GM18861 (cell line): ENCODE measurements around the gene HEATR3.
"Not testable (repeated sequence)": the region's sequence is repeated elsewhere in the genome, so short reads cannot be mapped to it uniquely, and the experiment has no call there.

ENCODE experiments used
- ATAC-seq: cut with Tn5 transposase; IDR thresholded peaks from one replicate; pipeline ENCODE4 v1.9.1; 2021; ENCODE audit not compliant: unreplicated experiment

The HEATR3 gene

DNA sequence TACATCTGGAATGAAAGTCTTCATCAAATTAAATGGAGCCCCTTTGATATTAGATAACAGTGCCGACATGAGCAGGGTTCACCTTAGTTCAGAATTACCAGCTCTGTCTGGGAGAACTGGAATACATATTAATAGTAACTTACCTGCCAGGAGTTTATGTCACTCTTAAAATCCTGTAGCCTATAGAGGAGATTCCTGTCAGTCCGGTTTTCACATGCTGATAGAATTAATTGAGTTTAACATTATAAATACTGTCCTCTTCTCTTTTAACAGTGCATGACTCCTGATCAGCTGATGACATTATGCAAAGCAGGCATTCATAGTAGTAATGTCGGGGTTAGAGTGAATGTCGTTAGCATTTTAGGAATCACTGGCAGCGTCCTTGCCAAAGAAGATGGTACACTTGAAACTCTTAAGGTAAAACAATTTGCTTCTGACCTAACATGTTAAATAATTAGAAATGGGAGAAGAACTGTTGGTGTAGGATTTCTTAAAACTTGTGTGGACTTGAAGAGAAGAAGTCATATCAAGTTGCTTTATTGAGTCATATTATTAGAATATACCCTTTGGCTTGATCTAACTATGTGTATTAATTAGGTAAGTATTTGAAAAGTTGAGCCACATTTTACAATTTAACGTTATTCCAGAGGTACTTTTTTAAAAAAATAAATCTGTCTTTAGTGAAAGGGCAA, 34.3 kb downstream of the HEATR3 start:
- ATAC-seq: no peak

DNA sequence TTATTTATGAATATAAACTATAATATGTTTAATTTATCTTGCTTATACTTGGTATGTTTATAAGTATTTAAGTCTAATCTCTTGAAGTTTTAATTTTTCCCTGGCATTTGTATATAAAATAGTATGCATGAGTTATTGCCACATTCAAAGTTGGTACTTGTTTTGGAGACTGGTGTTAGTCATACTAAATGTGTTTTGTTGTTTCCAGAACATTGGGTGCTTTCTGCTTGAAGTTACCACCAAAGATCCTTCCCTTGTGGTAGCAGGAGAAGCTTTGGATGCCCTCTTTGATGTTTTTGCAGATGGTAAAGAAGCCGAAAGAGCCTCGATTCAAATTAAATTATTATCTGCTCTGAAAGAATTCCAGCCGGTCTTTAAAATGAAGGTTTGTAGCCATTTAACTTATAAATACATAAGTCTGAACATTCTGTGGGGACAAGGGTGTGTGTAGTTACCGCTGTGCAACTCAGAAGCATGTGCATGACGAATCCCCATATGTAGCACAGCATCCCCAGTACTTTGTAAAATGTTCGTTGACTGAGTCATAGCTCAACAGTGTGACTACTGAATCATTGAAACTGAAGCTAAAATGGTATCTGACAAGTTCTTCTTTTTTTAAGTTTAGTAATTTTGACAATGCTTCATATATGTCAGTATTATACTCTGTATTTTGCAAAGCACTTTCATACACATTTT, 36.4 kb downstream of the HEATR3 start:
- ATAC-seq: peak; percentile 67

DNA sequence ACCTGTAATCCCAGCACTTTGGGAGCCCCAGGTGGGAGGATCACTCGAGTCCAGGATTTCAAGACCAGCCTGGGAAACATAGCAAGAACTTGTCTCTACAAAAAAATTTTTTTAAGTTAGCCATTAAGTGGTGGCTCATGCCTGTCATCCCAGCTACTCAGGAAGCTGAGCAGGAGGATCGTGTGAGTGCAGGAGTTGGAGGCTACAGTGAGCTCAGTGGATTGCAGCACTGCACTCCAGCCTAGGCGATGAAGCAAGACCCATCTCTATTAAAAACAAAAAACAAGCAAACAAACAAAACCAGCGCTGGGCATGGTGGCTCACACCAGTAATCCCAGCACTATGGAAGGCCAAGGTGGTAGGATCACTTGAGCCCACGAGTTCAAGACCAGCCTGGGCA, 38.0 kb downstream of the HEATR3 start:
- no peak for ATAC-seq

DNA sequence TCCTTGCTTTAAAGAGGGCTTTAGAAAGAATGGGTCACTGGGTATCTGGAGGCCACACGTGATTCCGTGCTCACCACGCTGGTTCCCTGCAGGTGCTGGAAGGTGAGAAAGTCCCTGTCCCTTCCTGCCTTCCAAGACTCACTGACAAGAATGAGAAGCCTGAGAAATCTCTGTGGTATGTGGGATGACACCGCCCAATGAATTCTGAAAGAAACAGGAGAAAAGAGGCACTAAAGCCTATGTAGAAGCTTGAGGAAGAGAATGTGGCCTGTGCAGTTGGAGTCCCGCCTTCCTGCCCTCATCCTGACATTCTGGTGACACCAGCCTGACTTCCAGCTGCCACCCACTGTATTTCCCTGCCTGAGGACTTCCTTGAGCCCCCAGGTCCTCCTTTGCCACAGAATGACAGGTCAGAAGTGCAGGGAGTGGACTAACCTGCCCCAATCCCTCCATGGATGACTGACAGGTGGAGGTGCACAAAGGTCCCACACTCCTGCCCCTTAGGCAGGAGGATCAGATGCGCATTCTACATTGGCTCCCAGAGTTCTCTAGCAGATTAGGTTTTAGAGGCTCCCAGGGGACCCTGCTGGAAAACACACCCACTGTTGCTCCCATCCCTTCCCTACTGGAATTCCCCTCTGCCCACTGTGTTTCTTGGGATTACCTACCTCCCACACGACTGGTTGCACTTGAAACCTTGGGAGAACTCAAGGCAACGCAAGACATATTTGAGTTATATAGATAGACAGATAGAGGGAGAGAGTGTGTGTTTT, 48.8 kb downstream of the HEATR3 start:
- ATAC-seq: no peak

DNA sequence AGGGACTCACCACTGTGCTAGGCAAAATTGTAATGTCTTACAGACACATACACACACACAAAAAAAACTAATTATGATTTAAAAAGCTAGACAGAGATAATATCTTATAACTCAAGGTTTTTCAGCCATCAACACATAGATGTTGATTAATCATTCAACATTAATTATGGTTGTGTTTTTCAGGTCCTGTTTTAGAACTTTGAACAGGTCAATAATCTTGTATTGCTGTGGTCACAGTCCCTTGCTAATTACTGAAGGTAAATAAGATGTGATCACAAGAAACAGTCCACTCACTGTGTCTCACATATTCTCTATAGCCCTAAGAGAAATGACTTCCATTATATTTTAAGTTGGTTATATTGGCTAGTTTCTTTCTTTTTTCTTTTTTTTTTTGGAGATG, 54.9 kb downstream of the HEATR3 start:
- ATAC-seq: no peak

DNA sequence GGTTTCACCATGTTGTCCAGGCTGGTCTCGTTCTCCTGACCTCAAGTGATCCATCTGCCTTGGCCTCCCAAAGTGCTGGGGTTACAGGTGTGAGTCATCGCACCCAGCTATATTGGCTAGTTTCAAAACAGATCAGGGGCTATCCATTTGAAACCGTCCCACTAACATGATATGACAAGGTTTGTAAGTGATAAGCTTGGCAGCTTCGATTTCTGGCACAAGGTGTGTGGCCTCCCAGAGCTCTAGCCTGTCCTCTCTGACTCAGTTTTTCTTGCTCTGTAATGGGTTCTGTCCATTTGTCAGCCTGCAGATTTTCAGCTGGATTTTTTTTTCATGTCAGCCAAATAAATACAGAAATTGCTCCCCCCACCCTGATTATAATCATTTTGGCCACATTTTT, 55.5 kb downstream of the HEATR3 start:
- ATAC-seq: peak; percentile 57

DNA sequence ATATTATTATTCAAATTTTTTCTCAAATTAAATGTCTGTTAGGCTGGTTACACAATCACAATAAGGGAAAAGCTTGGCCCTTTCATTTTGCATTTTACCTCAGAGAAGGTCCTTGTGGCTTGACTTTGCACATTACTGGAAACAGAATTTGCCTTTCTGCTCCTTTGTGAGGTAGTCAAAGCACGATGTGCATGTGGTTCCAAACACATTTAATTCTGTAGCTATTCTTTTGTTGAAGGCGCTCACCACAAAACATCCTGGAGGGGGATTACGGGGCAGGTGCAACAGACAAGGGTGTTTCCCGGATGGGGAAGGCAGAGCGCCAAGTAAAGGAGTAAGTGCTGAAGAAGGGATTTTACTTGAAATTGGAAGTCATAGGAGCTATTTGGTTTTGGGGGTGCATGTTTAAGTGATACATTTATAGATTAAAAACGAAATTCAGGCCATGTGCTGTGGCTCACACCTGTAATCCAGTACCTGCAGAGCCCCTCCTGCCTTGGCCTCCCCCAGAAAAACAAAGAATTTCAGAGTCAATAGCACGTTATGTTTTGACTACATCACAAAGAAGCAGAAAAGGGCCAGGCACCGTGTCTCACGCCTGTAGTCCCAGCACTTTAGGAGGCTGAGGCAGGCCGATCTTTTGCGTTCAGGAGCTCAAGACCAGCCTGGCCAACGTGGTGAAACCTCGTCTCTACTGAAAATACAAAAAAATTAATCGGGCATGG, 56.1 kb downstream of the HEATR3 start:
- ATAC-seq: peak; percentile 51

DNA sequence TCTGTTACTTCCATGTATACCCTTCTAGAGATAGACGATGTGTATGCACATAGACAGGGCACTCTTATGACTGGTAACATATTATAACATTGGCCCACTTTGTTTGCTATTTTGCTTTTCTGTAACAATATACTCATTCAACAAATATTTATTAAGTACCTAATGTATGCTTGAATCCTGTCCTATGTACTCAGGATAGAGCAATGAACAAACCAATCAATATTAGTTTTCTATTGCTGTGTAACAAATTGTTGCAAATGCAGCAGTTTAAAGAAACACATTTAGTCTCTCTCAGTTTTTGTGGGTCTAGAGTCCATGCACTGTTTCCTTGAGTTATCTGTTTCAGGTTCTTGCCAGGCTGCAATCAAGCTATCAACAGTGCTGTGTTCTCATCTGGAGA, 57.6 kb downstream of the HEATR3 start:
- ATAC-seq: no peak

DNA sequence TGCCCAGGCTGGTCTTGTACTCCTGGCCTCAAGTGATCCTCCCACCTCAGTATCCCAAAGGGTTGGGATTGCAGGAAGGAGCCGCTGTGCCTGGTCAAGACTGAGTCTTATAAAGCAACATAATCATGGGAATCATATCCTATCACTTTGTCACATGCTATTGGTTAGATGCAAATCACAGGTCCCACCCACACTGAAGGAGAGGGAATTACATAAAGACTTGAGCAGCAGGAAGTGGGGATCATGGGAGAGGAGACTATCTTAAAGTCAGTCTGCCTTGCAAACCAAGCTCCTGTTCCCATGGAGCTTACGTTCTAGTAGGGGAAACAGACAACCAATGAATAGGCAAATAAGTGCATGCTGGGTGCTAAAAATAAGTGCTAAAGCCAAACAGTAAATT, 59.0 kb downstream of the HEATR3 start:
- ATAC-seq: no peak

DNA sequence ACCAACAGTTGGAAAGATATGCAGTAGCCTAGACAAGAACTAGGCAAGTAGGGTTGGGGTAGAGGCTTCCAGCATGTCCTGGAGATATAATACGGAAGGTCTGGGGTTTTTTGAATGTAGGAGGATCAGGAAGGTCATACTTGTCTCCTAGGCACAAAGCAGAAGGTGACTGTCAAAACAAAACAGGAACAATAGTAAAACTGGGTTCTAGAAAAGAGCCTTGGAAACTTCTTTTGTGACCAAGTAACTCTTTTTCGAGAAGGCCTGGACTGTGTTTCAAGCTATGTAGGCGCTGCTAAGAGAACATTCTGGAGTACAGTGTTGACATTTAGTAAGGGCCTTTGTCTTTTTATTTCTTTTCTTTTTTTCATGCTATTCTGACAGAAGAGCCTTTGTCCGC, 60.4 kb downstream of the HEATR3 start:
- no peak for ATAC-seq

DNA sequence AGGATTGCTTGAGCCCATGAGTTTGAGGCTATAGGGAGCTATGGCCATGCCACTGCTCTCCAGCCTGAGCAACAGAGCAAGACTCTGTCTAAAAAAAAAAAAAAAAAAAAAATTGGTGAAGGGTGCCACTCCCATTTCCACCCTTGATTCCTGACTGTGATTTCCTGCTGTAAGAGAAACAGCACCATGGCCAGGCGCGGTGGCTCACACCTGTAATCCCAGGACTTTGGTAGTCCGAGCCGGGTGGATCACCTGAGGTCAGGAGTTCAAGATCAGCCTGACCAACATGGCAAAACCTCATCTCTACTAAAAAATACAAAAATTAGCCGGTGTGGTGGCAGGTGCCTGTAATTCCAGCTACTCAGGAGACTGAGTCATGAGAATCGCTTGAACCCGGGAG, 66.8 kb downstream of the HEATR3 start:
- not testable (repeated sequence) for ATAC-seq

DNA sequence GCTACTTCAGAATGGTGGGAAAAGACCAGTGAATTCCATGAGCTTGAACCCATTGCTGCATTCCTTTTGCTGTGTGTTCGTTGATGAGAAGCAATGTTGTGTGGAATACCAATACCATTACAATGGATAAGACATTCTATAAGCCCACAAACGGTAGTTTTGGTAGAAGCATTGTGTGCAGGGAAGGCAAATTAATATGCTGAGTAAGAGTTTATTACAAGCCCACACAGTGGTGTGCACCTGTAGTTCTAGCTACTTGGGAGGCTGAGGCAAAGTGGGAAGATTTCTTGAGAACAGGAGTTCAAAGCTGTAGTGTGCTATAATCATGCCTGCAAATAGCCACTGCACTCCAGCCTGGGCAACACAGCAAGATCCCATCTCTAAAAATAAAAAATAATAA, 67.4 kb downstream of the HEATR3 start:
- ATAC-seq: no peak

DNA sequence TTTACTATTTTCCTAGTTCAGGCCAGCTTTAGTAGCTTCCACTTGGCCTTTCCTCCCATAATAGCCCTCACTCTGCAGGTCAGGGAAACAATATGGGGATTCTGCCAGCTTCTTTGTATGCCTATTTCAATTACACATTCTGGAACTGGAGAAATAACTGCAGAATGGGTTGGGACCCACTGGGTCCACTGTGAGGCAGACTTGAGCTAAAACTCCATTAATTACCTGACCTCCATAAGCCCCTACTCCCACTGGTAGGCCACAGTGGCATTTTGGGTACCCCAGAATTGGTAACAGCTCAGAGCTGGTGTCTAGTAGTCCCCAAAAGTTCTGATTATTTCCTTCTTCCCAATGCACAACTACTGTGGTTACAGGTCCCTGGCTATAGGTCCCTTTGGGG, 70.6 kb downstream of the HEATR3 start:
- no peak for ATAC-seq

DNA sequence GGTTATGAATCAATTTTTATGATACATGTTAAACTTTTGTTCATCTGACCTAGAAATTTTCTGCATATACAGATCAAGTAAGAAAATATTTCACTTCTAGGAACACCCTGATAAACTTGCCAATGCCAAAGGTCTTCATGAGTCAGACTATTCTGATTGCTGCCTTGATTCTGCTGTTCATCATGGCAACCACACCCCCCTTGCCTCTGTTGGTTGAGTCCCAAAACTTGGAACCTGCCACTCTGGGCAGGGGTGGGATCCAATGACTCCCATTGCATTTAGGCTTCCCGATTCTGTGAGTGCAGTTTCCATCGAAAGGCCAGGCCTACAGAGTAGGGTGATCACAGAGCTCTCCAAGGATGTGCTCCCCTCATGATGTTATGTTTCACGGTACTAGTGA, 71.5 kb downstream of the HEATR3 start:
- no peak for ATAC-seq

DNA sequence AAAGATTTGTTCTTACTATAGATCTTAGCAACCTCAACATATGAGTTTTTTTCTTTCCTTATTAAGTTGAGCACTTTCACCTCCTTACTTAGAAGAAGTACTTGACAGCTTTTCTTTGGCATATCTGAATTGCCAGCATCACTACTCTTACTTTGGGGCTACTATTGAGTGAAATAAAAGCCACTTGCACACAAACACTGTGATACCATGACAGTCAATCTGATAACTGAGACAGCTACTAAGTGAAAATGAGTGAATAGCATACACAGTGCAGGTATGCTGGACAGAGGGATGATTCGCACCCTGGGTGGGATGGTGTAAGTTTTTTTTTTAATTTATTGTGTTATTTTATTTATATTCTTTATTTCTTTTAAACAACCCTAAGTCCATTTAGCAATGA, 73.8 kb downstream of the HEATR3 start:
- ATAC-seq: no peak

DNA sequence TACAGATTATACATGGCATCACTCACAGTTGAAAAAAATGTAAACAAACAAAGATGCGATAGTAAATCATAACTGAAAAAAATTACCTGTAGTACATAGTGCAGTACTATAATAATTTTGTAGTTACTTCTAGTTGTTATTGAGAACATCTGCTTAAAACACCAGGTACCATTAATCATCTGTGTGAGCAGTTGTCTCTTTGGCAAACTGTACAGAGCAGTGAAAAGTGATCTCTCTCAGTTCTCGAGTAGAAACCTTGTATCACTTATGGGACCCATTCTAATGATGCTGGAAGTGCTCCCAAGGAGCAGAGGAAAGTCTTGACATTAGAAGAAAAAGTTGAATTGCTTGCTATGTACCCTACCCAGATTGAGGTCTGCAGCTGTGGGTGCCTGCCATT, 78.4 kb downstream of the HEATR3 start:
- ATAC-seq: no peak

DNA sequence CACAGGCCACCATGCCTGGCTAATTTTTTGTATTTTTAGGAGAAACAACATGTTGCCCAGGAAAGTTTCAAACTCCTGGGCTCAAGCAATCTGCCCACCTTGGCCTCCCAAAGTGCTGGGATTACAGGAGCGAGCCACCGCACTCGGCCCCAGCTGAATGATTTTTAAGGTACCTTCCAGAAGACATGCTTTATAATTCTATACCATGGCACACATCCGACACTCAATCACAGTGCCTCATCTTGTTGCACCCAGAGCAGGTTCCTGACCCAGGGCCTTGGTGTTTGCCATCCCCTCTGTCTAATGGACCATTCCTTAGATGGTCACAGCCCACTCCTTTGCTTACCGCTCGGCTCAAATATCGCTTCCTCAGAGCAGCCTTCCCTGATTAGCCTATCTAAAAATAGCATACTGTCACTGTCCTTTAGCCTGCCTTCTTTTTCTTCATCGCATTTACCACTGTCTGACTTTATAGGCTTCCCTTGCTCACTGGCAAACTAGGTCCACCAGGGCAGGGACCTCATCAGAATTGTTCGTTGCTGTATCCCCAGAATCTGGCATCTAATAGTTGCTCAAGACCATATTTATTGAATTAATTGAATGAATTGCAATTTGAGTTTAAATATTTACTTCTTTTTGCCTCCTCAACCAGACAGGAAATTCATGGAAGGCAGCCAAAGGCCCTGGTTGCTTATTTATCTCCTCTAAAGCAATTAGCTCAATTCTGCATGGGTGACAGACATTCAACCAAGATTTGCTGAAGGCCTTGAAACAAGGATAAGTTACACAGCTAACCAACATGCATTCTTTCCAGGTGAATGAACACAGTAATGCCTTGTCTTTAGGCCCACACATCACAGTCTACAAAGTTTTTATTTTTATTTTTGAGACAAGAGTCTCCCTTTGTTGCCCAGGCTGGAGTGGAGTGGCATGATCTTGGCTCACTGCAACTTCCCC, 81.0 kb downstream of the HEATR3 start:
- ATAC-seq: no peak

DNA sequence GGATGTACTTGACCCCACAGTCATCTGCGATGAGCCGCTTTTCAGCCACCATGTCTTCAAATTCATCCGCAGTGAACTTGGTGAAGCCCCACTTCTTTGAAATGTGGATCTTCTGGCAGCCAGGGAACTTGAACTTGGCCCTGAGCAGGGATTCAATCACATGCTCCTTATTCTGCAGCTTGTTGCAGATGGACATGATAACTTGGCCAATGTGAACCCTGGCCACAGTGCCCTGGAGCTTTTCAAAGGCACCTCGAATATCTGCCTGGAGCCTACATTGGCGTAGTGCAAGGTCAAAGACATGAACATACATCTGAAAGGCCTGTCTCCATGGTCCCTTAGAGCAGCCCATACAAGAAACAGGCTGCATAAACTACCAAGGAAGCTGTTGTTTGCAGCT, 85.6 kb downstream of the HEATR3 start:
- ATAC-seq: no peak

DNA sequence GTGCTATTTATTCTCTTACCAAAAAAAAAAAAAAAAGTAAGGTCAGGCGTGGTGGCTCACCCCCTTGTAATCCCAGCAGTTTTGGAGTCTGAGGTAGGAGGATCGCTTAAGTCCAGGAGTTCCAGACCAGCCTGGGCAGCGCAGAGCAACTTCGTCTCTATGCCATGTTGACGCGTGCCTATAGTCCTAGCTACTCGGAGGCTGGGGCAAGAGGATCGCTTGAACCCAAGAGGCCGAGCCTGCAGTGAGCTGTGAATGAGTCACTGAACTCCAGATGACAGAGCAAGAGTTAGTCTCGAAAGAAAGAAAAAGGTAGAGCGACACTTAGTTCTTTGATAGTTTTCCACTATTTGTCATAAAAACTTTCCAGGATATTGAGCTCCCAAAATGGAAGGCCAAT, 86.0 kb downstream of the HEATR3 start:
- ATAC-seq: no peak

DNA sequence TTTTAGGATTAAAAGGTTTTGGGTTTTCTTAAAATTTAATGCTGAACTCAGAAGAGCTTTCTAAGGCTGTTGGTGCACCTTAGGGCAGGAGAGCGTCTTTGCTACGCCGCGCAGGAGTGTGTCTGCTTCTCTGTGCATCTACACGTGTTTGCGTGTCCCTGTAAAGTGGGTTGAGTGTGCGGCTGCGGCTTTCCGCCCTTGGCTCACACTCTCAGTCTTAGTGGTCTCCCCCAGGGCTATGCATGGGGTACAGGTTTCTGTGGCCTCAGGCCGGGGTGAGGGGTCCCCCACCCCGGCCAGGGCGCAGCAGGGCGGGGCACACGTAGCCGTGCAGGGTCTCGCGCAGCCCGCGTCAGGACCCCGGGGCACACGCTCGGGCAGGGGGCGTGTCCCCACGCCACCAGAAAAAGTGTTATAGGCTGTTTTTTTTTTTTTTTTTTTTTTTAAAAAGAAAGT, 86.6 kb downstream of the HEATR3 start:
- ATAC-seq: peak; percentile 53
